ENCODE measurements around the gene SMIM29.
A peak's percentile ranks its signal among the peaks of the same experiment; 100 is the strongest.

SMIM29 gene

DNA sequence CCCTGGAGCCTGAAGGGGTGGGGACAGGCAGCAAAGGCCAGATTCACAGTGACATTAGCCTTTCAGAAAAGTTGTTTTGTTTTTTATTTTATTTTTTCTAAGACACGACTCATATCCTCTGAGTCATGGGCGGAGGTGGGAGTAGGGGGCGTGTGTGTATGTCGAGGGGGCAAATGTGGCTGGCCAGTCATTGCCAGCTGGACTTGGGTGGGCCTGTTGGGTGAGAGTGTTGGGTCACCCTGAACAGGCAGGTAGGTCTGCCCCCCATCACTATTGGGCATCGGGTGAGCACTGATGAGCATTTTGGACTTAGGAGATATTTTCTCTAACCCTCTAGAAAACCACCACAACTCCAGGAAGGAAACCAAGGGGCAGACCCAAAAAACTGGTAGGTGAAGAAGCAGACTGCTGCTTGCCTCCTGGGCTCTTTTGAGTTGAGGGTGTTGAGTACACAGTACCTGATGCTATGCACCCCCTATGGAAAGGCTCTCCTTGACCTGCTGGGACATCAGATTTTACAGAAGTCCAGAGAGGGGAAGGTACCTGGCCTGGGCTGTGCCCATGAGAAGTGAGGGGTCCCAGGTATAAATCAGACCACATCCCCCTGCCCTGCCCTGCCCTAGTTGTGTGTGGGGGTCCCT lies 5.6 kb downstream of the SMIM29 start:
- Histone ChIP-seq H3K27me3 (replicated peaks; ENCODE audit: control insufficient read depth, insufficient read depth, low read length) (no peaks in the 10 kb centered on the region), H3K4me3 (replicated peaks; ENCODE audit: low read depth, low read length) (no peak overlapping the region), H3K36me3 (ENCODE audit: control insufficient read depth, insufficient read depth, low read length) (peaks cover 34% of the 10 kb centered on the region)
- no peak for DNase-seq (ENCODE audit: extremely low read depth, insufficient read length)
- TF ChIP-seq, protein P1, sequence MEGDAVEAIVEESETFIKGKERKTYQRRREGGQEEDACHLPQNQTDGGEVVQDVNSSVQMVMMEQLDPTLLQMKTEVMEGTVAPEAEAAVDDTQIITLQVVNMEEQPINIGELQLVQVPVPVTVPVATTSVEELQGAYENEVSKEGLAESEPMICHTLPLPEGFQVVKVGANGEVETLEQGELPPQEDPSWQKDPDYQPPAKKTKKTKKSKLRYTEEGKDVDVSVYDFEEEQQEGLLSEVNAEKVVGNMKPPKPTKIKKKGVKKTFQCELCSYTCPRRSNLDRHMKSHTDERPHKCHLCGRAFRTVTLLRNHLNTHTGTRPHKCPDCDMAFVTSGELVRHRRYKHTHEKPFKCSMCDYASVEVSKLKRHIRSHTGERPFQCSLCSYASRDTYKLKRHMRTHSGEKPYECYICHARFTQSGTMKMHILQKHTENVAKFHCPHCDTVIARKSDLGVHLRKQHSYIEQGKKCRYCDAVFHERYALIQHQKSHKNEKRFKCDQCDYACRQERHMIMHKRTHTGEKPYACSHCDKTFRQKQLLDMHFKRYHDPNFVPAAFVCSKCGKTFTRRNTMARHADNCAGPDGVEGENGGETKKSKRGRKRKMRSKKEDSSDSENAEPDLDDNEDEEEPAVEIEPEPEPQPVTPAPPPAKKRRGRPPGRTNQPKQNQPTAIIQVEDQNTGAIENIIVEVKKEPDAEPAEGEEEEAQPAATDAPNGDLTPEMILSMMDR (IDR thresholded peaks at IDR 0.05; ENCODE audit: insufficient read depth, low read length, poor library complexity, severe bottlenecking), result no peak

- Histone ChIP-seq H3K27me3 (replicated peaks; ENCODE audit: control insufficient read depth, insufficient read depth, low read length) (no peaks in the 10 kb centered on the region), H3K4me3 (replicated peaks; ENCODE audit: low read depth, low read length) (no peak overlapping the region), H3K36me3 (ENCODE audit: control insufficient read depth, insufficient read depth, low read length) (peaks cover 34% of the 10 kb centered on the region)
- TF ChIP-seq, protein P1 (IDR thresholded peaks at IDR 0.05; ENCODE audit: insufficient read depth, low read length, poor library complexity, severe bottlenecking), result no peak
- DNase-seq (ENCODE audit: extremely low read depth, insufficient read length), result no peak
Measured at GRCh38 chr6:34242252-34243130, 6.3 kb downstream of the SMIM29 start.

GRCh38 chr6:34241351-34242215 lies 7.2 kb downstream of the SMIM29 start:
- no peak for DNase-seq (ENCODE audit: extremely low read depth, insufficient read length)
- no peaks in the 10 kb centered on the region for H3K27me3 ChIP-seq (replicated peaks; ENCODE audit: control insufficient read depth, insufficient read depth, low read length)
- H3K4me3 ChIP-seq (replicated peaks; ENCODE audit: low read depth, low read length), result no peak overlapping the region
- peaks cover 32% of the 10 kb centered on the region for H3K36me3 ChIP-seq (ENCODE audit: control insufficient read depth, insufficient read depth, low read length)
- TF ChIP-seq, protein P1 (IDR thresholded peaks at IDR 0.05; ENCODE audit: insufficient read depth, low read length, poor library complexity, severe bottlenecking), result no peak

- no peak for DNase-seq (ENCODE audit: extremely low read depth, insufficient read length)
- TF ChIP-seq, protein P1 (IDR thresholded peaks at IDR 0.05; ENCODE audit: insufficient read depth, low read length, poor library complexity, severe bottlenecking), result no peak
- no peaks in the 10 kb centered on the region for H3K27me3 ChIP-seq (replicated peaks; ENCODE audit: control insufficient read depth, insufficient read depth, low read length)
- H3K4me3 ChIP-seq (replicated peaks; ENCODE audit: low read depth, low read length), result no peak overlapping the region
- peaks cover 32% of the 10 kb centered on the region for H3K36me3 ChIP-seq (ENCODE audit: control insufficient read depth, insufficient read depth, low read length)
Measured at GRCh38 chr6:34240329-34241248, 8.2 kb downstream of the SMIM29 start.

GRCh38 chr6:34239893-34240292 lies 8.9 kb downstream of the SMIM29 start:
- TF ChIP-seq, protein P1 (IDR thresholded peaks at IDR 0.05; ENCODE audit: insufficient read depth, low read length, poor library complexity, severe bottlenecking), result no peak
- H3K36me3 ChIP-seq (ENCODE audit: control insufficient read depth, insufficient read depth, low read length), result peaks cover 32% of the 10 kb centered on the region
- peak overlapping the region; percentile 90; the same call in 1 of the 2 replicates for H3K4me3 ChIP-seq (replicated peaks; ENCODE audit: low read depth, low read length)
- DNase-seq (ENCODE audit: extremely low read depth, insufficient read length), result no peak
- H3K27me3 ChIP-seq (replicated peaks; ENCODE audit: control insufficient read depth, insufficient read depth, low read length), result no peaks in the 10 kb centered on the region
